Esophagus muscularis mucosa (tissue), 4 donors: ENCODE results near the gene SRP19.

Experiments used
- CTCF ChIP-seq, 3 experiments: fragments of 200-600 bp in 2 of 3; fragments of 450-650 bp in 1 of 3; sonication (generic) in 2 of 3; IDR thresholded peaks; one replicate each; pipeline ENCODE4 v1.5.1; 2017 to 2019; ENCODE audit warnings: antibody characterized with exemption in 3 of 3, mild to moderate bottlenecking in 2 of 3, moderate library complexity in 1 of 3
- EP300 ChIP-seq: sonication (generic); formaldehyde crosslinking; IDR thresholded peaks from one replicate; pipeline ENCODE4 v1.6.1; 2017; ENCODE audit warnings: antibody characterized with exemption
- POLR2A ChIP-seq: fragments of 450-650 bp; IDR thresholded peaks from one replicate; pipeline ENCODE4 v1.6.1; 2017; ENCODE audit warnings: antibody characterized with exemption, moderate library complexity, mild to moderate bottlenecking, low read depth
- POLR2AphosphoS5 ChIP-seq, 2 donors: sonication (generic); formaldehyde crosslinking; IDR thresholded peaks; one replicate each; pipeline ENCODE4 v1.6.1; 2017; ENCODE audit warnings: antibody characterized with exemption in 2 of 2

GRCh38 chr5:112915831-112916230 lies 54.7 kb downstream of the SRP19 start:
- no peak for TF ChIP-seq POLR2A
- TF ChIP-seq CTCF (IDR thresholded peaks at IDR 0.05) = no peak
- TF ChIP-seq POLR2AphosphoS5 (IDR thresholded peaks at IDR 0.05) = no peak
- TF ChIP-seq EP300 = no peak
